ENCODE measurements around the gene IMMP2L.

Gene IMMP2L

DNA sequence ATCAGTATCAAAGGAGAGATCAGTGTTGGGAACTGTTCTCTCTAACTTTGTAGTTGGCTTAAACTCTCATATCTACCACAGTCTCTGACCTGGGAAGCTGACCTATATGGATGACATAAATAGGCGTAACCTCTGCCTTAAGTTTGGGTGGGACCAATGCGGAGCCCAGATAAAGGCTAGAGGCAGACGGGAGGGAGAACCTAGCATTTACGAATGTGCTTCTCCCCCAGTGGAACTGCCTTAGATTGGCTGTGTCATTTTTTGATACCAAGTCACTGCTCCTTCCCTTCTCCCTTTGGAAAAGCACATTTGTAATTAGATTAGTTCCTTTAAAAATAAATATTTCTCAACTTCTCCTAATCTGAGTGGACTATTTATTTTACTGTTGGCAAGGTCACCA is 495.0 kb downstream of the IMMP2L start:
- DNase-seq = no peak

DNA sequence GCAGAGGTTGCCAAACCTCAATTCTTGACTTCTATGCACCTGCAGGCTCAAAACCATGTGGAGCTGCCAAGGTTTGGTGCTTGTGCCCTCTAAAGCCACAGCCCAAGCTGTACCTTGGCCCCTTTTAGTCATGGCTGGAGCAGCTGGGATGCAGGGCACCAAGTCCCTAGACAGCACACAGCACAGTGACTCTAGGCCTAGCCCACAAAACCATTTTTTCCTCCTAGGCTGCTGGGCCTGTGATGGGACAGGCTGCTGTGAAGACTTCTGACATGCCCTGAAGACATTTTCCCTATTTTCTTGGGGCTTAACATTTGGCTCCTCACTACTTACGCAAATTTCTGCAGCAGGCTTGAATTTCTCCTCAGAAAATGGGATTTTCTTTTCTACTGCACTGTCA is 499.1 kb downstream of the IMMP2L start:
- DNase-seq = no peak

DNA sequence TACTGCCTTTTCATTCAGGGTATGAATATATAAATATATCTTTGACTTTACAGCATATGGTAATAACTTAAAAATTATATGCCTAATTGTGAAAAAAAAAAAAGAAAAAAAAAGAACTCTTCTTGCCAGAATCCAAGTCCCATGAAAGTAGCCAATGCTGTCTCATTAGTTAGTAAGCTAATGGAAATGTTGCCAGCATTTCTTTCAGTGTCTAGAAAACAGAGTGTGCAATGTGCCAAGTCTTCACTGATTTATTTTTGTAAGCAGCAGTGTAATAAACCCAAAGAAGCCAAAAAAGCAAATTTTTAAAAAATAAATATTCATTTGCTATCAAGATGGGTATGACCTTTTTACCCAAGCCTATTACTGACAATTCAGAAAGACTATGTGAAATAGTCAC is 502.5 kb downstream of the IMMP2L start:
- no peak for DNase-seq

DNA sequence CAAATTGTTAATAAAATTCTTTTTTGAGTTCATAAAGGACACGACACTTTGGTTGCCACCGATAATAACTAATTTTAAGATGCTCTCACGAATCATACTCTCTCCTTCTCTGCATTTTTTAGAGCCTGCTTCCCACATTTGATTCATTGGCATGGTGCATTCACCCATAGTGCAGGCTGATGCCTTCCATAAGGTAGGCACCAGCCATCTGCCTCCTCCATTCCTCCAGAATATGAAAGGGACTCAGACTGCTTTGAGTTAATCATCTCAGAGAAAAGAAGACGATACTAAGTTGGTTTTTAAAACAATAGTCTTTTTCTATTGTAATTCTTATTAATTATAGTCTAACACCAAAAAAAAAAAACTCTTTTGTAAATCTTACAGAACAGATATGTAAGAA is 505.2 kb downstream of the IMMP2L start:
- no peak for DNase-seq

DNA sequence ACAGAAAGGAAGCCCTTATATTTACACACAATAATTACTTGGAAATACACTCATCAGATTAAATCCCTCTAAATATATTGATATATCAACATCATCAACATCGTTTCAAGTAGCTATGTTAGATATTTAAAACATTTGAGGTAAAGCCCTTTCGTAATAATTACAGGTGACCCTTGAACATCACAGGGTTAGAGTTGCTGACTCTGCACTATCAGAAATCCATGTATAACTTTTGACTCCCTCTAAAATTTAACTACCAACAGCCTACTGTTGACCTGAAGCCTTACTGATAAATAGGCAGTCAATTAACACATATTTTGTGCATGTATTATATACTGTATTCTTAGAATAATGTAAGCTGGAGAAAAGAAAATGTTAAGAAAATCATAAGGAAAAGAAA is 505.9 kb downstream of the IMMP2L start:
- no peak for DNase-seq

DNA sequence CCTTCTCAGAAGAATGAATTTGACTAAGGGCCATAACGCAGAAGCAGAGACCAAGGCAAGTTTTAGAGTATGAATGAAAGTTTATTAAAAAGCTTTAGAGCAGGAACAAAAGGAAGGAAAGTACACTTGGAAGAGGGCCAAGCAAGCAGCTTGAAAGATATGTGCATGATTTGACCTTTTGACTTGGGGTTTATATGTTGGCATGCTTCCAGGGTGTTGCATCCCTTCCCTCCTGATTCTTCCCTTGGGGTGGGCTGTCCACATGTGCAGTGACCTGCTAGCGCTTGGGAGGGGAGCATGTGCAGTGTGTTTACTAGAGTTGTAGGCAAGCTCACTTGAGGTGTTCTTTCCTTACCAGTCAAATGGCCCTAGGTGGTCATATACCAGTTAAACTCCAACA is 509.3 kb downstream of the IMMP2L start:
- DNase-seq = no peak

DNA sequence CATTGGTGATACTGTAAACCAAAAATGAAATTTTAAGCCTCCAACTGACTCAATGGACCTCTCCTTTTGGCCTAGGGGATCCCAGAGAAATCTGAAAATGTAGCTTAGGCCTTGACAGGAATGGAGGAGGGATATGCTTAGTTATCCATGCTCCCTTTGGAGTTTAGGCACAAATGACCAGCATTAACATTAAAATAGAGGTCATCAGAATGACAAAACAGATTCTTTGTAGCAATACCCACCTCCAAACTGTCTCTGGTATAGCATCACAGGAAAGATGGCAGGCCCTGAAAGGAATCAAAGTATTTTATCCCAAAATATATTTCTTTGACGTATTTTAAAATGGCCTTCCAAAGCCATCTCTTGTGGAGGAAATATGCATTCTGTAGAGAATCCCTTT is 510.5 kb downstream of the IMMP2L start:
- DNase-seq = no peak

DNA sequence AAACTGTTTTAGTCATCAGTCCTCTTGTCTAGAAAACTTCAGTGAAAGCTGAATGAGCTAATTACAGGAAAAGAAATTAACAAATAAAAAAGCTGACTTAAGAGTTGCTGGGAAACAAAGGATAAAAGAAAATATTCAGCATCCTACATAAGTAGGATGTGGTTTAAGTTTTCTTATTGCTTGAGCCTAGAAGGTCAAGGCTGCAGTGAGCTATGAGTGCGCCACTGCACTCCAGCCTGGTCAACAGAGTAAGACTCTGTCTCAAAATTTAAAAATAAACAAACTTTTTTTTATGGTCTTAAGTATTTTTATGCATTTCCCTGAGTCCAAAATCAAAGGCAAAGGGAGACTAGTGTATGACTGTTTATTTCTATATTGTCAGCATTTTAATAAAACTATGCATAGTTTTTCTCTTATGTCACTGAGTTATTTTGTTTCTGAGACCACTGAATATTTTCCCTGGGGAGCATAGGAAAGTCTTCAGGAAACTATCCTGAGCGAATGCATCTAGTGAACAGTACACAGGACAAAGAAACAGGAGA is 511.3 kb downstream of the IMMP2L start:
- DNase-seq = no peak

DNA sequence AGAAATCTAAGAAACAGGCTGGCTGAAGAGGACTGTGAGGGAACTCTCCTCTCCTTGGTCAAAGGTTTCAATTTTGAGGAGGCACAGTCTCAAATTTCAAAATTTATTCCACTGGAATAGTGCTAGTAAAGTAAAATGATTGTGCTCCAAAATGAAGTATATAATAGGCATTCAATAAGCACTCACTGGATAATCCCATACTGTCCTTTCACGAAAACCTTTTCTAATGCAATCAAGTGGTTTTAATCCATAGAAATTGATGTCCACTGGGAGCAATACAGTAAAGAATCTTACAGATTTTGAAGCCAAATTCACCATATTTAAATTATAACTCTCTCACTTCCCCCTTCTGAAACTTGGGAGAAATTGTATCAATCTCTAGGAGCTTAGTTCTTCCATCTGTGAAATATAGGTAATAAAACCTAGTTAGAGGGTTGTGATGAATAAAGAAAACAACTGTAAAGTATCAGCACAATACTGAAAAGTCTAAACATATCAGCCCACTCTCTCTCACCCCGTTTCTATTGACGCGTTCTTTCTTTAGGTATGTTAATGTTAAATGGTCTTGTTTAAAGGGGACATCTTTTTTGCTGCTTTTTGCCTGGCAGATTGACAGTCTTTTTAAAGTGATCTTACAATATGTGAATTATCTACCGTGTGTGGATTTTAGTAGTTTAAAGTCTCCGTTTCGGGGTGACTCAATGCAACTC is 512.2 kb downstream of the IMMP2L start:
- DNase-seq = no peak

DNA sequence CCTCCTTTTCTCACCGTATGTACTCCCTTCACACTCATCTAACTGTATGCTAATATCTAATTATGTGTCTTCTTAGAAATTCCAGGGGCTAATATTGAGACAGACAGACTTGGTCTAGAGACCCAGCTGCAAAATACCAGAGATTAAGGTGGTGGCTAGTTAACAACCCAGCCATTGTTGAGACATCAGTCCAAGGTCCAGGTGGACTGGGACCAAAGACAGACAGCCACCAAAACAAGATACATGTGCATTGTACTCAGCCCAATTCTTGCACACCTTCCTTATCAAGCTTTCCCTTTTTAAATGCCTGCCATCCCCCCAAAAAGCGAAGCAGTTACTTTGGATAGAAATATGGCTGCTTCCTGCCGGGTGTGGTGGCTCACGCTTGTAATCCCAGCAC is 514.7 kb downstream of the IMMP2L start:
- no peak for DNase-seq

DNA sequence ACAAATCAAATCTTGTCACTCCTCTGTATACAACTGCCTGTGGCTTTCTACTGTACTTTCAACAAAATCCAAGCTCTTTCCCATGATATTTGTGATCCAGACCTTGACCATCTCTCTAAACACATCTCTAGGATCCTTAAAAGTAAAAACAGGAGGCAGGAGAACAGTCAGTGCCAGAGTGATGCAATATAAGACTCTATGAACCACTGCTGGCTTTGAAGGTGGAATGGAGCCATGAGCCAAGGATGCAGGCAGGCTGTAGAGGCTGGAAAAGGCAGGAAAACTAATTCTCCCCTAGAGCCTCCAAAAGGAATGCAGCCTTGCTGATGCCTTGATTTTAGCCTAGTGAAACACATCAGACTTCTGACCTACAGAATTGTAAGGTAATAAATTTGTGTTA is 516.8 kb downstream of the IMMP2L start:
- no peak for DNase-seq

DNA sequence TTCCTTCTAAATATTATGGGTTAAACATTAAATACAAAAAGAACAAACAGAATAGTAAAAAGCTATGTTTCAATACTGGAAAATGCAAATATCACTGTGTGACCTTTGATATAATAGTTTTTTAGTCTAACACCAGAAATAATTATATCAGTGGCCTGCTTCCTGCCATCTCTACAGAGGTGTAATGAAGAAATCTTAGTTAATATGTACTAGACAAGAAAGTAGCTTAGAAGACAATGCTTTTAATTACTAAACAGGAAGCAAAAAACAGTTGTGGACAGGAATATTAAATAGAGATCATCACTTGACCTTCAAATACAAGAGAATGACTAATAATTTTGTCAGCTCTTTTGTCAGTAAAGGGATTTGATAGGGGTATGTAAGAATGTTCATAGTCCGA is 518.7 kb downstream of the IMMP2L start:
- DNase-seq = no peak

DNA sequence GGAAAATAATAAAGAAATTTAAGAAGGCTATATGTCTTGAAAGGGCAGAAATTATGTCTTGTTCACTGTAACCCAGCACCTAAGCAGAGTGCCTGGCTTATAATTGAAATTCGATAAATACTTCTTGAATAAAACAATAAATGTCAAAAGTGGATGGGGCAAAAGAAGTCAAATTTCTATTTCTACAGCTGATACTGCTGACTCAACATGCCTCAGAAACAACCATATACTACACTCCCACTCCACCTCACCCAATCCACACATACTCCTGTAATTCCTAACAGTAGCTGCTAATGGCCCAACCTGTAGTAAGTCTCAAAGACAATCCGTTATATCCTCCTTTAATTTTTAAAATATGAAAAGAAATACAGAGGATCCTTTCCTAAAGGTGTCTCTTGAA is 519.5 kb downstream of the IMMP2L start:
- DNase-seq = no peak

DNA sequence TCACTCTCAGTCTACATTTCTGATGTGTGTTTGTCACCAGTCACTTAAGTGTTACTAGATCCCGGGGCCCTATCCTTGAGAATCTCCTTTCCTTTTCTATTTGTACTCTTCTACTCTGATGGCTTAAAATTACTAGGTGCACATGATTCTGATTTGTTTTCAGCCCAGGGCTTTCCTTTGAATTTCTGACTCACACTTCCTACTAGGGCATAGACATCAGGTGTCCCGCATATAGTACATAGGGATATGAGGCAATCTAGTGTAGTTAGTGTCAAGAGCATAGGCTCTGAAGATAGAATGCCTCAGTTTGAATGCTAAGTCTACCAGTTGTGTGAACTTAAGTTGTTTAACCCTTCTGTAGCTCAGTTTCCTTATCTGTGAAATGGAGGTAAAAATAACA is 520.7 kb downstream of the IMMP2L start:
- DNase-seq = no peak

DNA sequence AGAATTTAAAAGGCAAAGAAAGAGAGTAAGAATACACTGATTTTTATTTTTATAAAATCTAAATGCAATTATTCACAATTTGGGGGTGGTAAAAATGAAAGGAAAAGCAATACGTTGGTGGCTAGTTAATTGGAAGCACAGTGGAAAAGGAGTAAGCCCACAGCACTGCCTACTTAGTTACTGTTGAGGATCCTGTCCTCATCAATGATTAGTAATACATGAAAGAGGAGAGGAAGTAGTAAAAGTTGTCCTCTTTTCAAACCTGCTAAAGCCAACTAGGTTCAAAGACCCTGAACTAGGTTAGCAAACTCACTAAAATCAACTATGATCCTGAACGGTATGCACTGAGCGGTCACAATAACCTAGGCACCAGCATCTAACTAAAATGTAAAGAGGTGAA is 524.1 kb downstream of the IMMP2L start:
- DNase-seq = no peak

DNA sequence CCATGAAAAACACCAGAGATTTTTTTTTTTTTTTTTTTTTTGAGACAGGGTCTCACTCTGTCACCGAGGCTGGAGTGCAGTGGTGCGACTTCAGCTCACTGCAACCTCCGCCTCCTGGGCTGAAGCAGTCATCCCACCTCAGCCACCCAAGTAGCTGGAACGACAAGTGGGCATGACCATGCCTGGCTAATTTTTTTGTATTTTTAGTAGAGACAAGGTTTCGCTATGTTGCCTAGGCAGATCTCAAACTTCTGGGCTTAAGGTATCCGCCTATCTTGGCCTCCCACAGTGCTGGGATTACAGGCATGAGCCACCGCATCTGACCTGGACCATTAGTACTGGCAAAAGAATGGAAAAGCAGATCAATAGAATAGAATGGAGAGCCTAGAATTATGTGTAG is 530.4 kb downstream of the IMMP2L start:
- DNase-seq = no peak

DNA sequence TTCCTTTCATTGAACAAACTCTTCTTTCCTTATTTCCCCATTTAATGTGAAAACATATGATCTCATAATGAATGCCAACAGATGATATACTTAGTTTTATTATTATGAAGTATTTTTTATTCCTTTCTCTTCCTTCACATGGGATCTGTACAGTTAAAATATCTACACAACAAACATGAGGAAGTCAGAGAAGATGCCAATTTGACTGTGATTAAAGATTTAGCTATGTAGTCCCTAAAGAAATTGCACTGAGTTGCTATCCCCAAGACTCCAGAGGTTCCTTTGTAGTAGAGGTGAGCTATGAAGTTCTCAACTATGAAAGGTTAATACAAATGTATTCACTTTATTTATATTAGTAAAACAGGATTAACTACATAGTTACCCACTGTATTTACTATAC is 532.0 kb downstream of the IMMP2L start:
- DNase-seq = no peak

DNA sequence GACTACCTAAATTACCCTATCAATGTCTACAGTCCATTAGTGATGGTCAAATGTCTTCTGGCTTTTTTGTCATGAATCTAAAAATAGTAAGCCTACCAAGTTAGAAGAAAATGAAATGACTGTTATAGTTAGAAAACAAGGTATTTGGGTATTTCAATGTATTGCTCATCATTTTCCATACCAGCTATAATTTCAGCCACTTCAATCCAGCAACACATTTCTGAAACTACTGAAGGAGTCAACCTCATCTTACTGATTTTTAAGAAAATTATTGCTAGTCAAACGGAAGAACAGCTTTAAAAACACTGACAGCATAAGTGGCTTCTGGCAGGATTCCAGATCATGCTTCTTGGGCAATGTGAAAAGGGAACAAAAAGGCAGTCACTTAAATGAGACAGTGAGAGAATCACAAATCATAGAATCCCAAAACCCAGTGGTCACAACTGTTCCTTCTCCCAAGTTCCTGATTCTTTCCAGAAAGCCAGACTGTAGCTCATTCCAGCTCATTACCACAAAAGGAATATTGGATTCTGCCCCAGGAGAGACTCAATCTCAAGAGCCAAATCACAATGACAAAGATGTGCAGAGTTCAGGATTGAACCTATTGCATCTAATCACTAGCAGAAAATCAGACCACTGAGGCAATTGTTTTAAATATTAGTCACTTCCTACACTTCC is 532.6 kb downstream of the IMMP2L start:
- DNase-seq = peak in 1 of 2 experiments; percentile 42

DNA sequence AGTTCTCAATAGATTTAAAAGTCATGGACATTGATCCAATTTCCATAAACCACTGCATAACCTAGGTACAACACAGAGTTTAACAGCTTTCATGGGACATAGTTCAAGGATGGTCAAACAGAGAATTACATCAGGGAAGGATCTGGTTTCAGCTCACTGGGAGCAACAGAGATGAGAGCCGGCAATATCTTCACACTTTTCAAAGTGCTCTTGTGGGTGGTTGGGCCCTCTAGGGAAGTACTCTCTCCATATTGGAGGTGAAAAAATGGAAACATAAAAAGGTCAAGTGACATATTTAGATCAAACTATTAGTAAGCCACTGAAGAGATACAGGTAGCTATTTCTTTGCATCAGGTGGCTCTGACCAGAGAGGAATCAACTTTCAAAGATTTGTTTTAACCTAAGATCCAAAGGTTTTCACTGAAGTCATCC is 533.1 kb downstream of the IMMP2L start:
- DNase-seq = no peak

DNA sequence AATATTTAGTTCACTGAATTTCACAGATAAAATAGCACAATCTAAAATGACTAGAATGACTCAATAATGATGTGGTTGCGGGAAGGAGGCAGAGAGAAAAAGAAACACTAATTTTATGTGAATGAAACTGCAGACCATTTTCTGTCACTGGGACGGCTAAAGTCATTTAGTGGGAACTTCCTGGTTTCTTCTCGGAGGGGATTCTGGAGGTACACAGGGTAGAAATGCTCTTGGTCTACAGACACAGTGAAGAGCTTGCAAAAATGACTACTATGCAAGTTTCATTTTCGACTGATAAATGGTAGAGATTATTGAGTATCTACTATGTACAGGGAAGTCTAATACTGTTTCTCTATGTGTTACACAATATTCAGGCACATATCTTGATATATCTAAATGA is 534.9 kb downstream of the IMMP2L start:
- no peak for DNase-seq

DNA sequence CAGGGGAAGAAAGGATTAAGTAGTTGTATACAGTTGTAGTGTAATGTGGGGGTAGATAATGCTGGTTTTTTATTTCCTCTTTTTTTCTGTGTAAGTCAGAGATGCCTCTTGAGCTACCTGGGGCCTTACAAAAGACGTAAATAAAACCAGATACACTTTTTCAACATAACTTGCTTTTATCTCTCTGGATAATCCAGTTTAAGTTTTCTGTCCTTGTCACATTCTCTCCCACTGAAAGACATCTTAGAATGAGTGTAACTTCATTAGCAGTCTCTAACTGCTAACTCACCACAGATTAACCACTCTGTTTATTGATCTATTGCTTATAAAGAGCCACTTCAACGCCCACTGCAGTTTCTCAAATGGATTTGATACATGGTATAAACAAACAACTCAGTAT is 535.5 kb downstream of the IMMP2L start:
- no peak for DNase-seq

DNA sequence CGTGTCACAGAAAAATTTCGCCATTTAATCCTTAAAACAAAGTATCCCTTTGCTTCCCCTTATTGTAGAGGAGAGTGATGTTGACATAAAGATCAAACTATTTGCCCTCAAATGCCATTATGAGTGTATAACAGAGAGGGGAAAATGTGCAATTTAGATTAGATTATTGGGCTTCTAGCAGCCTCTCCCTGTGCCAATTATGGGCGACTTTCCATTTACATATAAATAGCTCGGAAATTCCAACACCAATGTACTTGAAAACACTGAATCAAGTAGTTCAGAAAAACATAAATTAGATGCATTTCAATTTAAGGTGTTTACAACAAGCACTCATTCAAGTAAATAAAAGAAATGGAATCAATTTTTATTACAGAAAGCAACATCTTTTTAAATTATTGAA is 535.9 kb downstream of the IMMP2L start:
- DNase-seq = no peak

DNA sequence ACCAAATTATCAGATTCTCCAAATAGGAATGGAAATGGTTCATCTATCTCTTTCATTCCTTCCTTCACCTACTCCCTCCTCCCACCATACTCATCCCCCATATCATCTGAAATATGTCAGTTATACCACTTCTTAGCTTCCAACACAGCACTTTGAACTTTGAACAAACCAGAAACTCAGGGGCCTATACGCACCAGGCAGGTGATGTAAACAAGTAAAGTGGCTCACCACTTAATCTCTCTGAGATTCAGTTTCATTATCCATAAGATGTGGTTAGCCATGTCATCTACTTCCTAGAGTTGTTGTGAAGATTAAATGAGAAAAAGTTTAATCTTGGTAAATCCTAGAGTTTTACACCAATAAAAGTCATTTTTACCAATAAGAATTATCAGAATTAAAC is 537.3 kb downstream of the IMMP2L start:
- peak in 1 of 2 experiments; percentile 45 for DNase-seq

DNA sequence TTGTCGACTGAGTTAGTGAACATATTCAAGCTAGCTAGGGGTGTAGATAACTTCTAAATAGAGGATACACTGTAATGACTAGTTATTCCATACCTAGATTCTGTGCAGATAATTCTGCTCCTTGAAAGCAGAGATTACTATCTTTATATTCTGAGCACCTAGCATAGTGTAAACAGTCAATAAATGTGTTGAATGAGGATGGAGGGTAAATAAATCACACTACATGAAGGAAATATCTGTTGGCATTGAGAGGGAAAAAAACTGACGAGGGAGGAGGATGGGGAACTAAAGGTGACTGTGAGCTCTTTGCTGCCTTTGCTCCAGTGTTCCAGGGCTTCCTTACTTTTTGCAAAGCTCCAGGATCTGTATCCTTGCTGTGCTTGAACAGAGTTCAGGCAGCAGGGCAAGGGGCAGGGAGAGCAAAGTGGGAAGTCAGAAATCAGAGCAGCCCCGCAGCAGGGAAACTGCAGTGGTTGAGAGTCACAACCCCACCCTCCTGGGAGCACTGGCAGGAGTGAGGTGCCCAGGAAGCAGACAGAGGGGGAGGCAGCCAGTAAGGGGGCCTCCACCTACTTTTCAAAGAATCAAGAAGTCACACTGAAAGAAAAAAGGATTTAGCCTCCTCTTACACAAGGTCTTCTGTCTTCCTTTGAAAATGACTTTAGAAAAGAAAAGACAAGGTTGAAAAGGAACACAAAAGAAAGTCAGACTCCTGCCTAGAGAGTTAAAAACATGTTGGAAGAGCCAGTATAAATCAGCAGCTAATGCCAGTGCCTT is 543.1 kb downstream of the IMMP2L start:
- no peak for DNase-seq

All from stimulated activated CD4-positive, alpha-beta T cell treated with anti-CD3 and anti-CD28 coated beads, Interleukin-4, amount 100 ng/mL, for 4 hours (primary cell).